GM12865 (cell line): Measurements from ENCODE around the gene GRIA1.

Source experiments
- DNase-seq: peaks from one replicate; pipeline ENCODE4 v3.0.0; 2010; ENCODE audit warnings: low read depth
- H3K4me3 ChIP-seq: 2 replicates; pipeline ENCODE4 v1.5.1; 2011; ENCODE audit warnings: mild to moderate bottlenecking, low read depth, low read length, control low read depth
- CTCF ChIP-seq: IDR thresholded peaks from 2 replicates; pipeline ENCODE4 v1.5.1; 2011; ENCODE audit warnings: low read length, control low read depth, low read depth, inconsistent platforms; ENCODE audit not compliant: insufficient read depth; ENCODE audit errors: missing control alignments

Gene GRIA1

GRCh38 chr5:153572411-153573145, 82.1 kb downstream of the GRIA1 start:
- no peak for TF ChIP-seq CTCF
- no peak for DNase-seq
- H3K4me3 ChIP-seq = no peak overlapping the region

GRCh38 chr5:153573326-153574033, 83.0 kb downstream of the GRIA1 start:
- no peak for DNase-seq
- H3K4me3 ChIP-seq = no peak overlapping the region
- no peak for TF ChIP-seq CTCF

- no peak for TF ChIP-seq CTCF
Observed at GRCh38 chr5:153584126-153584959, 93.9 kb downstream of the GRIA1 start.

GRCh38 chr5:153584960-153585359, 94.5 kb downstream of the GRIA1 start:
- DNase-seq = no peak
- TF ChIP-seq CTCF = no peak
- H3K4me3 ChIP-seq = no peak overlapping the region

More at GRCh38 chr5:153584126-153584959, 93.9 kb downstream of the GRIA1 start:
- no peak overlapping the region for H3K4me3 ChIP-seq
- no peak for DNase-seq

GRCh38 chr5:153585622-153586277, 95.3 kb downstream of the GRIA1 start:
- no peak for DNase-seq
- H3K4me3 ChIP-seq = no peak overlapping the region
- no peak for TF ChIP-seq CTCF

GRCh38 chr5:153592081-153592480, 101.6 kb downstream of the GRIA1 start:
- no peak overlapping the region for H3K4me3 ChIP-seq
- no peak for TF ChIP-seq CTCF
- no peak for DNase-seq
